ENCODE results near the gene SHQ1.

SHQ1 gene

DNA sequence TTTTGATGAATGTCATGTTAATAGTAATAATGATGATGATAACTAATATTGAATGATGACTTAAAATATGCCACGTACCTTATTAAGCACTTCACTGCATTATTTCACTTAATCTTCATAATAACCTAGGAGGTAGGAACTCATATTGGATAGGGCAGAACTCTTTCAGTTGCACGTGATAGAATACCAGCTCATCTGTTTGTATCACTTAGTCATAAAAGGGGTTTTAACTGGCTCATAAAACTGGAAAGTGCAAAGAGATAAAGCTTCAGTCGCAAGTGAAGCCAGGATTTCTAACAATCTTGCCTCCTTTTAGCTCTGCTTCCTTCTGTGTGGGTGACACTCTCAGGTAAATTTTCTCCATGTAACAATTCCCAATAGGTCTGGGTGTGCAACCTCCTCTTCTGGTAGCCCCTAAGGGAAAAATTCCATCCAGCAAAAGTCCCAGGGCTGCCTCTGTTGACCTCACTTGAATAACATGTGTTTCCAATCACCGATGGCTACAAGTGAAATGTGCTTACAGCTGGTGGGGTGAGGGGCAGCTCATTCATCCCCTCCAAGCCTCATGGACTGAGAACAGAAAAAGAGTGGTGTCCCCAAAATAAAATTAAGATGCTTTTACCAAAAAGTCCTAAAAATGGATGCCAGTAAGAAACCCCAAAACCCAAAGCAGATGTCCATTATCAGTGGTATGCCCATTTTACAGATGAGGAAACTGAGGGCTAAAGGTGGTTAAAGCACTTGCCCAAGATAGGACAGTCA lies 48.9 kb upstream of the SHQ1 start (continued):
- TF ChIP-seq, protein P1, sequence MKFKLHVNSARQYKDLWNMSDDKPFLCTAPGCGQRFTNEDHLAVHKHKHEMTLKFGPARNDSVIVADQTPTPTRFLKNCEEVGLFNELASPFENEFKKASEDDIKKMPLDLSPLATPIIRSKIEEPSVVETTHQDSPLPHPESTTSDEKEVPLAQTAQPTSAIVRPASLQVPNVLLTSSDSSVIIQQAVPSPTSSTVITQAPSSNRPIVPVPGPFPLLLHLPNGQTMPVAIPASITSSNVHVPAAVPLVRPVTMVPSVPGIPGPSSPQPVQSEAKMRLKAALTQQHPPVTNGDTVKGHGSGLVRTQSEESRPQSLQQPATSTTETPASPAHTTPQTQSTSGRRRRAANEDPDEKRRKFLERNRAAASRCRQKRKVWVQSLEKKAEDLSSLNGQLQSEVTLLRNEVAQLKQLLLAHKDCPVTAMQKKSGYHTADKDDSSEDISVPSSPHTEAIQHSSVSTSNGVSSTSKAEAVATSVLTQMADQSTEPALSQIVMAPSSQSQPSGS (tag by site-specific recombination; IDR thresholded peaks at IDR 0.05; ENCODE audit: low read depth), result no peak
- TF ChIP-seq ZNF843 (tag by site-specific recombination; IDR thresholded peaks at IDR 0.05), result peak; percentile 70; the same call in 1 of the 2 replicates
- 0 out of 2 replicates have a peak, but pooled peaks have one; percentile 14 for TF ChIP-seq ZNF121 (tag by site-specific recombination; IDR thresholded peaks at IDR 0.05)
- no peak for TF ChIP-seq ZBTB17 (tag by site-specific recombination; IDR thresholded peaks at IDR 0.05)
- TF ChIP-seq, protein P2, sequence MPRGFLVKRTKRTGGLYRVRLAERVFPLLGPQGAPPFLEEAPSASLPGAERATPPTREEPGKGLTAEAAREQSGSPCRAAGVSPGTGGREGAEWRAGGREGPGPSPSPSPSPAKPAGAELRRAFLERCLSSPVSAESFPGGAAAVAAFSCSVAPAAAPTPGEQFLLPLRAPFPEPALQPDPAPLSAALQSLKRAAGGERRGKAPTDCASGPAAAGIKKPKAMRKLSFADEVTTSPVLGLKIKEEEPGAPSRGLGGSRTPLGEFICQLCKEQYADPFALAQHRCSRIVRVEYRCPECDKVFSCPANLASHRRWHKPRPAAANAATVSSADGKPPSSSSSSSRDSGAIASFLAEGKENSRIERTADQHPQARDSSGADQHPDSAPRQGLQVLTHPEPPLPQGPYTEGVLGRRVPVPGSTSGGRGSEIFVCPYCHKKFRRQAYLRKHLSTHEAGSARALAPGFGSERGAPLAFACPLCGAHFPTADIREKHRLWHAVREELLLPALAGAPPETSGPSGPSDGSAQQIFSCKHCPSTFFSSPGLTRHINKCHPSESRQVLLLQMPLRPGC (tag by site-specific recombination; IDR thresholded peaks at IDR 0.05), result no peak; the same call in none of the 2 replicates
- TF ChIP-seq ZBTB6 (tag by site-specific recombination; IDR thresholded peaks at IDR 0.05), result no peak
- TF ChIP-seq GLI2 (tag by site-specific recombination; IDR thresholded peaks at IDR 0.05; ENCODE audit: borderline replicate concordance, low read depth), result no peak
- TF ChIP-seq ZNF776 (tag by site-specific recombination; IDR thresholded peaks at IDR 0.05; ENCODE audit: borderline replicate concordance), result no peak
- no peak for TF ChIP-seq ZNF416 (tag by site-specific recombination; IDR thresholded peaks at IDR 0.05)
- TF ChIP-seq ZNF292 (tag by site-specific recombination; IDR thresholded peaks at IDR 0.05; ENCODE audit: borderline replicate concordance, low read depth), result no peak
- TF ChIP-seq ZNF239 (tag by site-specific recombination; IDR thresholded peaks at IDR 0.05), result no peak
- no peak for TF ChIP-seq ZNF785 (tag by site-specific recombination; IDR thresholded peaks at IDR 0.05)
- no peak for TF ChIP-seq ZNF626 (tag by site-specific recombination; IDR thresholded peaks at IDR 0.05)
- no peak for TF ChIP-seq ZNF521 (tag by site-specific recombination; IDR thresholded peaks at IDR 0.05)
- TF ChIP-seq, protein P3, sequence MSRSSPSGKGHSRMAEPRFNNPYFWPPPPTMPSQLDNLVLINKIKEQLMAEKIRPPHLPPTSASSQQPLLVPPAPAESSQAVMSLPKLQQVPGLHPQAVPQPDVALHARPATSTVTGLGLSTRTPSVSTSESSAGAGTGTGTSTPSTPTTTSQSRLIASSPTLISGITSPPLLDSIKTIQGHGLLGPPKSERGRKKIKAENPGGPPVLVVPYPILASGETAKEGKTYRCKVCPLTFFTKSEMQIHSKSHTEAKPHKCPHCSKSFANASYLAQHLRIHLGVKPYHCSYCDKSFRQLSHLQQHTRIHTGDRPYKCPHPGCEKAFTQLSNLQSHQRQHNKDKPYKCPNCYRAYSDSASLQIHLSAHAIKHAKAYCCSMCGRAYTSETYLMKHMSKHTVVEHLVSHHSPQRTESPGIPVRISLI (tag by site-specific recombination; IDR thresholded peaks at IDR 0.05), result no peak
- TF ChIP-seq RBAK (tag by site-specific recombination; IDR thresholded peaks at IDR 0.05), result no peak
- no peak for TF ChIP-seq ZNF433 (tag by site-specific recombination; IDR thresholded peaks at IDR 0.05; ENCODE audit: low read depth)
- TF ChIP-seq, protein P4, sequence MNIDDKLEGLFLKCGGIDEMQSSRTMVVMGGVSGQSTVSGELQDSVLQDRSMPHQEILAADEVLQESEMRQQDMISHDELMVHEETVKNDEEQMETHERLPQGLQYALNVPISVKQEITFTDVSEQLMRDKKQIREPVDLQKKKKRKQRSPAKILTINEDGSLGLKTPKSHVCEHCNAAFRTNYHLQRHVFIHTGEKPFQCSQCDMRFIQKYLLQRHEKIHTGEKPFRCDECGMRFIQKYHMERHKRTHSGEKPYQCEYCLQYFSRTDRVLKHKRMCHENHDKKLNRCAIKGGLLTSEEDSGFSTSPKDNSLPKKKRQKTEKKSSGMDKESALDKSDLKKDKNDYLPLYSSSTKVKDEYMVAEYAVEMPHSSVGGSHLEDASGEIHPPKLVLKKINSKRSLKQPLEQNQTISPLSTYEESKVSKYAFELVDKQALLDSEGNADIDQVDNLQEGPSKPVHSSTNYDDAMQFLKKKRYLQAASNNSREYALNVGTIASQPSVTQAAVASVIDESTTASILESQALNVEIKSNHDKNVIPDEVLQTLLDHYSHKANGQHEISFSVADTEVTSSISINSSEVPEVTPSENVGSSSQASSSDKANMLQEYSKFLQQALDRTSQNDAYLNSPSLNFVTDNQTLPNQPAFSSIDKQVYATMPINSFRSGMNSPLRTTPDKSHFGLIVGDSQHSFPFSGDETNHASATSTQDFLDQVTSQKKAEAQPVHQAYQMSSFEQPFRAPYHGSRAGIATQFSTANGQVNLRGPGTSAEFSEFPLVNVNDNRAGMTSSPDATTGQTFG (tag by site-specific recombination; IDR thresholded peaks at IDR 0.05; ENCODE audit: borderline replicate concordance), result no peak
- TF ChIP-seq ZBTB20 (tag by site-specific recombination; IDR thresholded peaks at IDR 0.05), result no peak
- no peak for TF ChIP-seq ZNF660 (tag by site-specific recombination; IDR thresholded peaks at IDR 0.05)
- TF ChIP-seq REPIN1 (tag by site-specific recombination; IDR thresholded peaks at IDR 0.05; ENCODE audit: low read depth), result no peak
- TF ChIP-seq ZNF585B (tag by site-specific recombination; IDR thresholded peaks at IDR 0.05), result no peak

Data from HEK293 (cell line).